Epithelial cell of proximal tubule (primary cell): ENCODE data around the gene CLDN19. TPM values are rescaled to one million over a fixed set of nuclear protein-coding genes. Genes with fewer than 3 reads are reported as not detected.

Source experiments
- DNase-seq: peaks from one replicate; pipeline ENCODE4 v3.0.0-alpha.2; 2011; ENCODE audit warnings: low read depth
- H3K4me3 ChIP-seq: 2 replicates; pipeline ENCODE4 v1.5.1; 2011; ENCODE audit warnings: low read depth, mild to moderate bottlenecking, low read length
- total RNA-seq: library from RNA; depleted of rRNA; stranded (reverse); fragments of >200 nt; gene quantifications from 2 replicates; pipeline ENCODE4 v1.2.3, GENCODE V29; 2015
- TF ChIP-seq, protein P1 (sequence below): conservative IDR thresholded peaks from 2 replicates; pipeline ENCODE4 v1.5.1; 2012; ENCODE audit warnings: low read depth, mild to moderate bottlenecking, low read length

CLDN19 gene
- total RNA-seq, 1 donor from 2014 or later = 1.2 TPM

DNA sequence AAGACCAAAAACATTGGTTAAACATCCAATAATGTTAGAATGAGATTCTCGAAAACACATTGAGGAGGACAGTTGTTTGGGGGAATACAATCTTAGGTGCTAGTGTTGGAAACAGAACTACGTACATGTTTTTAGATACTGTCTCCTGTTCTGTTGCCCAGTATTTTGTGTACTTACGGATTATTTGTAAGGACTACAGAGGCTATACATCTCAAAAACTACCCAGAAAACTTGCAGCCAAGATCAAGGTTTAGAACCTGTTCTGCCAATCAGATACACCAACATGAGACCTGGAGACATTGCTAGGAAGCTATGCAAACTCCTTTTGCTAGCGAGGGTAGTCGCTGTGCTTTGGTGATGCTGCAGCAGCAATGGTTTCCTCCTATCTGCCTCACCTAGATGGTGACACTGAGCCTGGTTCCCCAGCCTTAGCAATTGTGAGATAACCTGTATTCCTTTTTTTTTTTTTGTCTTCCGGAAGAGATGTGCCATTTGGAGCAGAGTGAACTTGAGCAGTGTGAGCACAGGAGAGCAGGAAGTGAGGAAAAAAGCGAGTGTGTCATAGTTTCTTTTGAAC lies 36.1 kb downstream of the CLDN19 start:
- H3K4me3 ChIP-seq = no peak overlapping the region
- DNase-seq = no peak
- TF ChIP-seq, protein P1, sequence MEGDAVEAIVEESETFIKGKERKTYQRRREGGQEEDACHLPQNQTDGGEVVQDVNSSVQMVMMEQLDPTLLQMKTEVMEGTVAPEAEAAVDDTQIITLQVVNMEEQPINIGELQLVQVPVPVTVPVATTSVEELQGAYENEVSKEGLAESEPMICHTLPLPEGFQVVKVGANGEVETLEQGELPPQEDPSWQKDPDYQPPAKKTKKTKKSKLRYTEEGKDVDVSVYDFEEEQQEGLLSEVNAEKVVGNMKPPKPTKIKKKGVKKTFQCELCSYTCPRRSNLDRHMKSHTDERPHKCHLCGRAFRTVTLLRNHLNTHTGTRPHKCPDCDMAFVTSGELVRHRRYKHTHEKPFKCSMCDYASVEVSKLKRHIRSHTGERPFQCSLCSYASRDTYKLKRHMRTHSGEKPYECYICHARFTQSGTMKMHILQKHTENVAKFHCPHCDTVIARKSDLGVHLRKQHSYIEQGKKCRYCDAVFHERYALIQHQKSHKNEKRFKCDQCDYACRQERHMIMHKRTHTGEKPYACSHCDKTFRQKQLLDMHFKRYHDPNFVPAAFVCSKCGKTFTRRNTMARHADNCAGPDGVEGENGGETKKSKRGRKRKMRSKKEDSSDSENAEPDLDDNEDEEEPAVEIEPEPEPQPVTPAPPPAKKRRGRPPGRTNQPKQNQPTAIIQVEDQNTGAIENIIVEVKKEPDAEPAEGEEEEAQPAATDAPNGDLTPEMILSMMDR = no peak

DNA sequence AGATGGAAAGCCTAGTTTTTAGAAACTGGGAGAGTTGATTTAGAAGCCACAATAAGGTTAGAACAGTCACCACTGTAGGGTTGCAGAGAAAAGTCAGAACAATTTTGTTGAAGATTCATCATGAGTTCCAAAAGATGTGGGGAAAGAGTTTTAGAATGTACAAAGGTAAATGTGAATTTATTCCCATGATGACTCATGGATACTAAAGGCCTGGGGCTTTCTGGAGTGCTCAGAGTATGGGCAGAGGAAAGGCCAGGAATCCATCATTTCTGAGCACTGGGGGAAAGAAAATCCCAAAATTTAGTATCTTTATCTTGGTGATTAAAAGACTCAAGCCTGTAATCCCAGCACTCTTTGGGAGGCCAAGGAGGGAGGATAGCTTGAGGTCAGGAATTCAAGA lies 40.0 kb downstream of the CLDN19 start:
- DNase-seq = no peak
- H3K4me3 ChIP-seq = no peak overlapping the region
- TF ChIP-seq, protein P1 = no peak

DNA sequence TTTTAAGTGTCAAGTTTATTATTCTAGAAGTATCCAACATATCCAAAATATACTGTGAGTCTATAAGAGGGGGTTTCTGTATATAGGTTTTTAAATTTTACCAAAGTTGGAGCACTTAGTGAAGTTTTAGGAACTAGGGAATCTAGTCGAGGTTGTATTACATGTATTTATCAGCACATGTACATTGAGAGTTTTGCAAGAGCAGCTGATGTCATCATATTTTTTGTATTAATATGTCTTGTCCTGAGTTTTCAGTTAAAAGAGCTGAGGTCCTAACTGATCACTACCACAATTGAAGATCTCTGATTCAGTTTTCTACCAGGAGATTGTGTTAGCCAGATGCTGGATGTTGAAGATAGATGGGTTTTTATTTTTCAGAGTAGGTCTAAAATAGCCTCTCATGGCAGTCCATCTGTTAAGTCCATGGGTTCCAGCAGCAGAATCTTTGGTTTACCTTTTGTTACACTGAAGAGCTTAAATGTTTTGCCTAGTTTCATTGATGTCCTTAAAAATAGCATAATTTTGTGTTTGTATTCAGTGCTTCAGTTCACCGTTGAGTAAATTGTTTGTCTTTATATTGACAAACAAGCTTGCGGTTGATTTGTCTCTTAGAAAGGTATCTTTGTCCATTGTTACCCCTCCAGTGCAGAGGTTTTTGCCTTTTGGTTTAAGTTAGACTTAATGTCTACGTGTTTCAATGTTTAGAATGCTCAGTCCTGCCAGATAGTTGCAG lies 41.8 kb downstream of the CLDN19 start:
- no peak overlapping the region for H3K4me3 ChIP-seq
- no peak for DNase-seq
- TF ChIP-seq, protein P1 = no peak

DNA sequence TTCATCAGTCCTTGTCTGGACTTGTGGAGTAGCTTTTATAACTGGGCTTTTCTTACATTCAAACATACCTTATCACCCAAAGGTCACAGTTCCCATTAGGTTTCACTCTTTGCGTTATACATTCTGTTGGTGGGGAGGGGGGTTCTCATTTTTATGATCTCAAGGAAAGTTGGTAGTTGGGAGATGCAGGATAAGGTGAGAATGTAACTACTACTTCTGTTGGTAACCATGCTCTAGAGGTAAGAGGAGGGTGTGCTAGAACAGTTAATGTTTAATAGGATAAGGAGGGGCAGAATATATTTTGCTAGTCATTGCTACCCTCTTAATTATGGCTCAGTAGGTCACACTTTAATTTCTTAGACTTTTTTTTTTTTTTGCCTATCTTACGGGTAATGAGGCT lies 47.1 kb downstream of the CLDN19 start:
- no peak for DNase-seq
- TF ChIP-seq, protein P1 = no peak
- H3K4me3 ChIP-seq = no peak overlapping the region

DNA sequence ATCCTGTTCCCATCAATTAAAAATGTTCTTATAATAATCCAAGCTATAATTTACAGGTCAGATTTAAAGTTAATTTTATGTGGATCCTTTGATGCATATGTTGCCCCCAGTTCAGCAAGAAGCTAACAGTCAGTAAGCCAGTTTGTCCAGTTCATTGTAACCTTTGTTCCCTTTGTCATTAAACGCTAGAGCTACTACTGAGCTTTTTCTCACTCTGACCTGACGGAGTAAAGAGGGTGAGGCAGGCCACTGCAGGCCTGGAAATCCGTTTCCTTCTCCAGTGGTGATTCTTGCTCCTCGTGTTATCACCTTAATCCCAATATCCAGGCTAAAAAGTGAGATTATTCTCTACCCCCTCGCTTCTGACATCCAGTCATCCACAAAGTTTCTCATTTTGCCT lies 47.6 kb downstream of the CLDN19 start:
- H3K4me3 ChIP-seq = no peak overlapping the region
- DNase-seq = no peak
- TF ChIP-seq, protein P1 = no peak

DNA sequence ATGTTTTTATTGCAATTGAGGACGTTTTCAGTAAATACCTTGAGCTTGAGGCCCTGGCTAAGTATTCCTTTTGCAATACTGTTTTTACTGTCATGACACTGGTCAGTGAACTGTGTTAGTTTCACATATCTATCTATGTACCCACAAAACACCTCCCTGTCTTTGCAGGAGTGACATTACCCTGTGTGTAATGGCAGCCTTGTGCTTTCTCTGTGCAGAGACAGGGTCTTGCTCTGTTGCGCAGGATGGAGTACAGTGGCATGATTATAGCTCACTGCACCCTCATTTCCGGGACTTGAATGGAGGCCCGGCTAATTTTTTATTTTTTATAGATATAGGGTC lies 48.9 kb downstream of the CLDN19 start:
- DNase-seq = no peak

More for the DNA sequence above, 48.9 kb downstream of the CLDN19 start:
- TF ChIP-seq, protein P1 = no peak
- no peak overlapping the region for H3K4me3 ChIP-seq
